ENCODE results near the gene GZF1. TPM values are rescaled to one million over a fixed set of nuclear protein-coding genes. Genes with fewer than 3 reads are reported as not detected.

GZF1 gene
- total RNA-seq, 1 donor from 2014 or later, result 25.7 TPM

DNA sequence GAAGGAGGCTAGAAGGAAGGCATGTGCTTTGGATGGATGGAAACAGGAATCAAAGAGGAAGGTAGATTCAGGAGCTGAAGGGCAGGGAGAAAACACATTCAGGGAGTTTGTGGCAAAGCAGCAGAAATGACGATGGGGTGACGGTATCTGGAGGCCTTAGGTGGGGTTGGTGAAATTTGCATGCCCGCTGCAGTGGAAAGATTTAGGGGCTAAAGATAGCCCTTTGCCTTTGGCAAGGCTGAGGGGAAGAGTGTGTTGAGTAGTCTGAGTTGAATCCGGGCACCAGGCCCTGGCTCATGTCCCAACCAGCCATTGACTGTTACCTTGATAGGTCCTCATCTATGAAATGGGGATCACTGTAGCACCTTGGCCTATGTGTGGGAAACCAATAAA, 1.3 kb downstream of the GZF1 start:
- DNase-seq (ENCODE audit: low spot score), result no peak
- intact Hi-C loops (cut with DNase I), result loop anchor here (5.0 kb wide), 2 partner anchors 34 to 59 kb away; partner anchors contain the start of gene NAPB

GRCh38 chr20:23365390-23366165, 3.6 kb downstream of the GZF1 start:
- no peak for DNase-seq (ENCODE audit: low spot score)
- intact Hi-C loops (cut with DNase I), result loop anchor here (5.0 kb wide), 1 partner anchor 242 kb away; the partner anchor contains the start of gene CST9

DNA sequence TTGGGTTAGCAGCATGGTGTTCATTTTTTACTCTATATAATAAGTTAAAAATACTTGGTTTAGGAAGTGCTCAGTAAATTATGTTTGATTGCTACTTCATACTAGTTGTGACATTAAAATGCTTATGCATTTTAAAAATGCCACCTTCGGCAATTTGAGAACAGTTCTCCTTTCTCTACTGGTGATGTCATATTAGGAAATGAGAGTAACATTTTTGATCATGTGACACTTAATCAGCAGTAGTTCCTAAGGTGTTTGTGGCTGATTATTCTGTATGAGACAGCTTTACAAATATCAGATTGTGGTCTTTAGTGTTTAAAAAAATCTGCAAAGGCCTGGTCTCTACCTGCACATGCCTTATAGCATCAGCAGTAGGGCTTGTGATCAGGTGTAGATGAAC, 4.4 kb downstream of the GZF1 start:
- intact Hi-C loops (cut with DNase I), result loop anchor here (5.0 kb wide), 1 partner anchor 241 kb away; the partner anchor contains the start of gene CST9

GRCh38 chr20:23367770-23368169, 5.8 kb downstream of the GZF1 start:
- no peak for DNase-seq (ENCODE audit: low spot score)
- intact Hi-C loops (cut with DNase I), result loop anchor here (5.0 kb wide), 1 partner anchor 240 kb away; the partner anchor contains the start of gene CST9

More for the DNA sequence above, 4.4 kb downstream of the GZF1 start:
- DNase-seq (ENCODE audit: low spot score), result no peak

GRCh38 chr20:23368316-23369071, 6.5 kb downstream of the GZF1 start:
- no peak for DNase-seq (ENCODE audit: low spot score)
- intact Hi-C loops (cut with DNase I), result loop anchor here (5.0 kb wide), 1 partner anchor 239 kb away; the partner anchor contains the start of gene CST9

- no peak for DNase-seq (ENCODE audit: low spot score)
- intact Hi-C loops (cut with DNase I), result loop anchor here (5.0 kb wide), 1 partner anchor 238 kb away; the partner anchor contains the start of gene CST9
These were observed 7.3 kb downstream of the GZF1 start for GRCh38 chr20:23369072-23369823.

GRCh38 chr20:23370274-23370673, 8.3 kb downstream of the GZF1 start:
- intact Hi-C loops (cut with DNase I), result no loop called here

GRCh38 chr20:23370873-23371272, 8.9 kb downstream of the GZF1 start:
- intact Hi-C loops (cut with DNase I), result no loop called here
- DNase-seq (ENCODE audit: low spot score), result no peak

More at GRCh38 chr20:23370274-23370673, 8.3 kb downstream of the GZF1 start:
- DNase-seq (ENCODE audit: low spot score), result no peak

DNA sequence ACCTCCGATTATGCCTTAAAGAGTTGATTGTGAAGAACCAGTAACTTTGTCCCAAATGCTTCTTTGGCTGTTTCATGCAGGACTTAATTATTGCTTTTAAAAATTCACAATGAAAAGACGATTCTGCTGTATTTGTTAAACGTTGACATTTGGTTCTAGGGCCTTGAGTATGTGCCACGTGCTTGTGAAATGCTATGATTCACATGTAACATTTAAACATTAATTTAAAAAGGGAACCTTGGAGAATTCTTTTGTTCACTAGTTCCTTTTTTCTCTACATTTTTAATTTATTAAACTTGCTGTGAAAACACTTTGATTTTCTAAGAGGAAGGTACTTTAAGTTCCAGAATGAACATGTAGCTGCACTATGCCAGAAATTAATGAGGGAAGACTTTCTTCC, 9.5 kb downstream of the GZF1 start:
- intact Hi-C loops (cut with DNase I), result no loop called here
- no peak for DNase-seq (ENCODE audit: low spot score)

DNA sequence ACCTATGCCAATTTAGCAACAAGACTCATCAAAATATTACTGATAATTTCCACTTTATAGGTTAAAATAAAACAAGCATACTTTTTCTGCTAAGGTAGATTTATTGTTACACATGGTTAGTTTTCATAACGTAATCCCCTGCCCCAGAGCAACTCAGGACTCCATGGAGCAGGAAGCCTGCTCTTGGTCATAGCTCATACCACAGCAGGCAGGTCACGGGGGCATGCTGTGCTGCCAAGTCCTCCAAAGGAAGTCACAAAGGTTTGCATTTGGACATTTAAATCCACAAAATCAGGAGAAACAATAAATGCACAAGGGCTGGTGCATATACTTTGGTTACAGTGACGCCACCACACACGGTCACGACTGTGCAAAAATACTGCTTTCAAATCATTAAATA, 12.5 kb downstream of the GZF1 start:
- no peak for DNase-seq (ENCODE audit: low spot score)
- intact Hi-C loops (cut with DNase I), result no loop called here

DNA sequence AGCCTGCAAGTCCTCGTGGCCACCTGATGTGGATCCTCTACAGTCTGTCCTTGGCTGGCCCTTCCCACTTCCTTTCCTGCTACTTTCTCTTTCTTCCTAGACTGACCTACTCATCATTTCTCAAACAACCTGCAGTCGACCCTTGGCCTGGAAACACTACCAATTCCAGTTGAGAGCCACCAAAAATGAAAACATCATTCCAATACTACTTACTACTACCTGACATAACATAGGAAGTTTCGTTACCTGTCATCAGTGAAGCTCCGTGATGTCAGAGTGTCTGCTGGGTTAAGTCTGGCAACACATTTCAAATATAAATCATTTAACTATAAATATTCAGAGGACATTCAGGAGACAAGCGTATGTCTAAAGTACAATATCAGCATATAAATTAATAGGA, 13.8 kb downstream of the GZF1 start:
- intact Hi-C loops (cut with DNase I), result no loop called here

GRCh38 chr20:23379772-23380171, 17.8 kb downstream of the GZF1 start:
- DNase-seq (ENCODE audit: low spot score), result no peak
- intact Hi-C loops (cut with DNase I), result no loop called here

More for the DNA sequence above, 13.8 kb downstream of the GZF1 start:
- DNase-seq (ENCODE audit: low spot score), result no peak

DNA sequence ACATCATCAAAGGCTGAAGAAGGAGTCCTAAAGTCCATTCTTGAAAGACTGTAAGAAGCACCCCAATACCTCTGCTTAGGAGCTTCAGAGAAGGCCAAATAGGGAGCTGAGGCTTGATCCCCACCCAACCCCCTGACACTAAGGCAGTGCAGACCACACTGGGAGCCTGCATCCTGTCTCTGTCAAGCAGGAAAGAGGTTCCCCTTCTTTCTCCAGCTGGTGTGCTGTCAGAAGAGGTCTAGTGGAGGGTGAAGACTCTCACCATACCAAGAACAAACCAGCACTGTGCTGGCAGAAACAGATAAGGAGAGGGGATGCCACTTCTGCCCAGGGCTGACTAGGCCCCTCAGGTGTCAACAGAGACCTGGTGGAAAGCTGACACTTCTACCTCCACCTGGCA, 19.9 kb downstream of the GZF1 start:
- intact Hi-C loops (cut with DNase I), result no loop called here

DNA sequence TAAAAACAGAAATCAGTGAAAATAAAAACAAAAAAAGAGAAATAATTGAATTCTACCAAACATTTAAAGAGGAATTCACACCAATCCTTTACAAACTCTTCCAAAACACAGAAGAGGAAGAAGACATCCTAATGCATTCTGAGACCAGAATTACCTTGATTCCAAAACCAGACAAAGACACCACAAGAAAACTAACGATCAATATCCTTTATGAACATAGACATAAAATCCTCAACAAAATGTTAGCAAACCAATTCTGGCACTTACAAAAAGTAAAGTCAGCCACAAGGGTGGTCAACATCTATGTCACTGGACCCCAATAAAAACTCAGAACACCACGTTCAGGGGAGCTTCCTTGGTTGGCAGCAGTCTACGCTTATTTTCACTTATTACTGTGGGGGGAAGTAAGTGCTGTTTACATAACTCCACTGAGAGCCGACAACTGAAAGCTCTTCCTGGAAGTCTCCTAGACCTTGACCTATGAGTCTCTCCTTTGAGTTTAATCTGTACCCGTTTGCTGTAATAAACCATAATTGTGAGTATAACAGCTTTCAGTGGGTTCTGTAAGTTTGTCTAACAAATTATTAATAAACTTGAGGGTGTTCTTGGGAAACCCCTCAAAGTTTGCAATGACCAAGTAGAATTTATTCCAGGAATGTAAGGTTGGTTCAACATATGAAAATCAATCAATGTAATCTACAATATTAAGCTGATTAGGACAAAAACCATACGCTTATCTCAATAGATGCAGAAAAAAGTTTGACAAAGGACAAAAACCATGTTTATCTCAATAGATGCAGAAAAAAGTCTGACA, 24.5 kb downstream of the GZF1 start:
- intact Hi-C loops (cut with DNase I), result no loop called here
- no peak for DNase-seq (ENCODE audit: low spot score)

More for the DNA sequence above, 19.9 kb downstream of the GZF1 start:
- no peak for DNase-seq (ENCODE audit: low spot score)

DNA sequence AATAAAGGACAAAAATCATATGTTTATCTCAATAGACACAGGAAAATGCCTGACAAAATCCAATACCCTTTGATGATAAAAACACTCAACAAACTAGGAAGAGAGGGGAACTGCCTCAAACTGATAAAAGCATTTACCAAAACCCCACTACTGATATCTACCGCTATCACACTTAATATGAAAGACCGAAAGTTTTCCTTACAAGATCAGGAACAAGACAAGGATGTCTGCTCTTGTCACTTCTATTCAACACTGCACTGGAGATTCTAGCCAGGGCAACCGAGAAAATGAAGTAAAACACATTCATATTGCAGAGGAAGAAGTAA, 25.1 kb downstream of the GZF1 start:
- intact Hi-C loops (cut with DNase I), result no loop called here
- DNase-seq (ENCODE audit: low spot score), result no peak

DNA sequence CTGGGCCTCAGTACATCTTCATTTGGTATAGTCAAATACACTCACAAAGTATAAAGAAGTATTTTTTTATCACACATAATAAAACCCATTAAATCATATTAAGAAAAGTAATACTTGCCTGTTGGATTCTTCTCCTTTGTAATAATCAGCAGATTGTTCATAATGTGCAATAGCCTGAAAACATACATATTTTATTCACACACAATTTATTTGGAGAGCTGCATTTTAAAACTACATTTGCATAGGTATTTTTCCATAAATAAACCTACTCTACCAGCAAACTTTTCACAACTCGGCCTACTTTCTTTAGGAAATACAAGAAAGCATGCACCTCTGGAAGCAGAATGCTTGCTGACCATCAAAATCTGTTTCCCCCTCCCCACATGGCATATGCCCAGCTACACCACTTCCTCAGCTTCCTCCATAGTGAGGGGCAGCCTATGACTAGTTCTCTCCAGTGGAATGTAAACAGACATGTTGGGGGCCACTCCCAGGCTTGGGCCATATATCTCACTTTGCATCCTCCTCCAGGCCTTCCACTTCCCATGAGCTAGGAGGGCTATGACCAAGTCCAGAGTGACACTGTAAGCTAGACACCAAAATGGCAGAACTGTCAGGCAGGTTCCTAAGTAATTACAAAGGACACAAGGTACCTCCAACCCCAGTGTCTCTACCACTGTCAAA, 28.3 kb downstream of the GZF1 start:
- DNase-seq (ENCODE audit: low spot score), result no peak
- intact Hi-C loops (cut with DNase I), result no loop called here

DNA sequence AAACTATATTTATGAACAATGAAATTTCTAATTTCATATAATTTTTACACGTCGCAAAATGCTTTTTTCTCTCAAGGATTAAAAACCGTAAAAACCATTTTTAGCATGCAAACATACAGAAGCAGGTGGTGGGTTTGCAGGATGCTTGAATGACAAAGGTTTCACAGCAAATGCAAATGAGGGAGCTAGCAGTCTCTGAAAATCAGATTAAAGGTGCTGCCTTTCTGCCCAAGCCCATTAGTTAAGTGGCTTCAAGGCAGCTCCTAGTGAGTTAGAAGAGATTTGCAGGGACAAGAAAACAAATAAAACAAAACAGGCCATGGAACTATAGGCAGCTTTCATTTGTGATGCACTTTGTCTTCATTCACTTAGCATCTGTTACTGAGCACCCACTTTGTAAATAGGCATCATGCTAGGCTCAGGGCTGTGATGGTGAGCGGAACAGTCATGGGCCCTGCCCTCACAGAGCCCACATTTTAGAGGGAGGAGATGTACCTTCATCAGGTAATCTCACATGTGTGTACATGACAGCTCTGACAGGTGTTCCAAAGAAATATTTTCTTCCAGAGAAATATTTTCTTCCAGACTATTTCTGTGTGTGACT, 29.8 kb downstream of the GZF1 start:
- intact Hi-C loops (cut with DNase I), result no loop called here
- DNase-seq (ENCODE audit: low spot score), result no peak
